CD4-positive, alpha-beta T cell treated with Interleukin-12 subunit alpha and Interleukin-12 subunit beta, for 1 hour (primary cell): ENCODE results near the gene UMPS.
"Not testable (repeated sequence)": the region's sequence is repeated elsewhere in the genome, so short reads cannot be mapped to it uniquely, and the experiment has no call there.

ENCODE experiments used
- DNase-seq: peaks from one replicate; pipeline ENCODE4 v3.0.0-alpha.2; 2020

The UMPS gene

DNA sequence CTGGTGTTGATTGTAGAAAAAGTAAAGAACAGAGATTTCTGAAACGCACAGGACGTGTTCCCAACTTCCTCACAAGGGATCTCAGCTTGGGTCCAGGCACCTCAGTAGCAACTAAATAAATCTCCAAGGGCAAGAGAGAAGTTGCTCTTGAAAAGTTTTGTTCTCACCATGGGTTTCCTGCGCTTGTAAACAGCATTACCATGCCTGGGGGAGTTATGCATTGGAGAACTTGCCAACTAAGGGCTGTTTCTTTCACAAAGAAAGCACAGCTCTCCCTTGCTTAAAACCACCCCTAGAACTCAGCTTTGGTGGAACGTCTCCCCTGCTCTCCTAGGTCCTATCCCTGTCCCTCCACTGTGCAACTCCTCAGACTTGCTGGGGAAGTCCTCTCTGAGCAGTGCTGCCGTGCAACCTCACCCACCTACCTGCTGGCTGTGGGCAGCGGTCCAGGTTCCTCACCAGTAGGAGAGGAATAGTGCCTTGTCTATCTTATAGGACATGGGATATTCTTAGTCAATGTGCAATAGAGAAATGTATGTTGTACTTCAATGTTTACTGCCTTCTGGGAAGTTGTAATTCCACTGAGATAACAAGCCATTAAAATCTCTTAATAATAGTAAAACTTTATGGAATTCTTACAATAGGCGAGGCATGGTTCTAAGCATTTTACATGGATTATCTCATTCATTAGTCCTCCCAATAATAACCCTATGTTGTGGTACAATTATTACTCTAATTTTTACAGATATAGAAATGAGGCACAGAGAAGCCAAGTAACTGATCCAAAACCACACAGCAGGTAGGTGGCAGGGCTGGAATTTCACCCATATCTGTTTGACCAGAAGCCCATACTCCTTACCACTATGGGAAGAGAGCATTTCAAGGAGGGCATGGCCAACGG is 51.5 kb downstream of the UMPS start:
- no peak for DNase-seq

DNA sequence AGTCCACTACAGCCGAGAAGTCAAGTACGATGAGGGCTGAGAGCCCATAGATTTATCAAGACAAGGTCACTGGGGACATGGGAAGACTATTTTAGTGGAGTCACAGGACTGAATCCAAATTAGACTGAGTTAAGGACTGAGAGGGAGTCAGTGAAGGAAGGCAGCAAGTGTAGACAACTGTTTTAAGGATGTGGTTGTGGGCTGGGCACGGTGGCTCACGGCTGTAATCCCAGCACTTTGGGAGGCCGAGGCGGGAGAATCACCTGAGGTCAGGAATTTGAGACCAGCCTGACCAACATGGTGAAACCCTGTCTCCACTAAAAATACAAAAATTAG is 52.1 kb downstream of the UMPS start:
- not testable (repeated sequence) for DNase-seq

DNA sequence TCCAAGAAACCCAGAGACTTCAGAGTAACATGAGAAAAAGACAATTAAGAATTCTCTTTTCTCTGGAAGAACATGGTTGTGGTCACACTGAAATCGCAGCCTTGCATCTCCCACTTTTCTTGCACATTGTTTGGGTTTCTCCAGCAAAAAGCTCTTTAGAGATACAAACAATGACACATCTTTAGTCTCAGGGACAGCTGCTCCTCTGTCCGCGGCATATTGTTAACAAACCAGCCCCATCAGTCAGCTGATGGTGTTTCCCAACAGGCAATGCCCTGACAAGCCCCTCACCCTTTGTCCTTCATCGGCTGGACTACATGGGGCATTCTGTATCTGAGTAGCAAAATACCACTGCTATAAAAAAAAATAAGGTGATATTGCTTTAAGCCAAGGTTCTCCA is 53.4 kb downstream of the UMPS start:
- no peak for DNase-seq

DNA sequence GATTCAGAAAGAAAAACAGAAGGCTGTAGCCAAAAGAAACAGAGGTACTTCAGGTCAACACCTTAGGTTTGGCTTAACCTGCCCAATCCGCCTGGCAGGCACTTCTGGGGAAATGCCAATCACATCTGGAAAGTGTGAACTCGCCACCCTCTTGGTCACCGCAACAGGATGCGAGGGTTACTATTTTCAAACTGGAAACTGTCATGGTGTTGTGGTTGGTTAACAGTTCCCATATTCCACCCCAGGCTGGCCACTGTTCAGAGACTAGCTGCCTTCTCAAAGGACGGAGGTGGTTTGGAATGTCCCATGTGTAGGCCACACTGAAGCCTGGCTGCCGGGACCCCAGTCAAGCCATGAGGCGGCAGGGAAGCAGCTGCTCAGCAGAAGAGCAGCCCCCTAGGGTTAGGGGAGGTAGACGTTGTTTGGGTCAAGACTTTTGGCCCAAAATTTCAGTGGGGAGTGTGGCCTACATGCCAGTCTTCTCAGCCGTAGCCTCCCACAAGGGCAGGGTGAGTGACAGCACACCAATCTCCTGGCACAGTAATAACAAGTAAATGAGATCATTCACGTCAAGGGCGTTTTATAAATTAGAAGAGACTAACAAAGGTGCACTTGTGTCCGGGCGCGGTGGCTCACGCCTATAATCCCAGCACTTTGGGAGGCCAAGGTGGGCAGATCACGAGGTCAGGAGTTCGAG is 54.6 kb downstream of the UMPS start:
- no peak for DNase-seq

DNA sequence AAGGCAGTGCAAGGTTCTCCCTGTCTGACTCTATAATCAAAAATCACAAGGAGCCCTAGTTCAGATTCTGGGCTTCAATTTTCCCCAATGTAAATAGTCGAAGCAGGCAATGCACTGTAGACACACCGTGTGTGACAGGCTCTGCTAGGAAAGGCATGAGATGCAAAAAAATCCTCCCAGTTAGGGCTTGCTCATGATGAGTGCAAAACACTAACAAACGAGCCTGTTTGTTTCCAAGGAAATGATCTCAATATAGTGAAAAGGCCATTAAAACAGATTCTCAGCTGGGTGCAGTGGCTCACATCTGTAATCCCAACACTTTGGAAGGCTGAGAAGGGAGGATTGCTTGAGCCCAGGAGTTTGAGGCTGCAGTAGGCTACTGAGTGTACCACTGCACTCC is 55.7 kb downstream of the UMPS start:
- no peak for DNase-seq

DNA sequence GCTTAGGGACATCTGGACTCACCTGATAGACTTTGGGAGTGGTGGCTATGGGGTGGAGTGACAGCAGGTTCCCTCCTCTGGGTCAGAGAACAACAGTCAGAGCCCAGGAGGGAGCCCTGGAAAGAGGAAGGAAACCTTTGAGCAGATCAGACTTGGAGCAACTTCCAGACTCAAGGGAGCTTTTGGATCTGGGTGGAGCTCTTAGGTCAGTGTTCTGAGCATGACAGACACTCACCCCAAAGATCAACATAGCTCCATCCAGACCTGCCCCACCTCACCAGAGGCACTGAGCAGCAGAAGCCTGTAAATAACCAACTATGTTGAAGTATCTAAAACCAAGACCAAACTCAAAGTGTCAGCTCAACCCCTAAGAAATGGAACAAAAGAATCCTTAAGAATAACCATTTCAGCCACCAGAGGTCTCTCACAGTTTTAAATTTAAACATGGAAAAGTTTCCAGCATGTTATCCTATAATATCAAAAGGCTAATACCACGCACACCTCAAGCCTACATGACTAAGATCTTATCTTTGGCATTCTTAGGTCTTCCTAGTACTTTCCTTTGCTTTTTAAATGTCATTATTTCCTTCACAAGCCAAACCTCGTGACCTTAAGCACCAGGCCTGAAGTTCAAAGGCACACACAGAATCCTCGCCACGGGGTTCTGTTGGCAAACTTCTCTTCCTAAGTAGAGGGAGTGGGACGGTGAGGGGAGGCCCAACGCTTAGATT is 56.4 kb downstream of the UMPS start:
- no peak for DNase-seq

DNA sequence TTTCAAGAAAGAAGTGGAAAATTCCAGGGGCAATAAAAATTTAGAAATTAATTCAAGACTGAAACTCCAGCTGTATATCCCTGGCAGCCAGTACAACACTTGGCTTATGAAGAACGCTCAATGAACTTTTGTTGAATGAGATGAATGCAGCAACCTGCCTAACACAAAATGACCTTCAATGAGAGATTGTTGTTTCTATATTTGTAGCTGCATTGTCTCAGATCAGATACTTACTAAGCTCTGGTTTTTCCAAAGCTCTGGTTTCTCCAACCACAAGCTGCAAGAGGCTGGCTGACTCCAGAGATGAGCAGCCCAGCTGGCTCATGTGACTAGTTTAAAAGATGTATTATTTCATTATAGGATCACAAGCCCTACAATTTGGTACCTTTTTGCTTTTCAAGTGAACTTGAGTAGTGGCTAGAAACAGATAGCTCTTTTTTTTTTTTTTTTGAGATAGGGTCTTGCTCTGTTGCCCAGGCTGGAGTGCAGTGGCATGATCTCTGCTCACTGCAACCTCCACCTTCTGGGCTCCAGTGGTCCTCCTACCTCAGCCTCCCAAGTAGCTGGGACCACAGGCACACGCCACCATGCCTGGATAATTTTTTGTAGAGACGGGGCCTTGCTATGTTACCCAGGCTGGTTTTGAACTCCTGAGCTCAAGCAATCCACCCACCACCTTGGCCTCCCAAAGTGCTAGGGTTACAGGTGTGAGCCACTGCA is 57.4 kb downstream of the UMPS start:
- no peak for DNase-seq

DNA sequence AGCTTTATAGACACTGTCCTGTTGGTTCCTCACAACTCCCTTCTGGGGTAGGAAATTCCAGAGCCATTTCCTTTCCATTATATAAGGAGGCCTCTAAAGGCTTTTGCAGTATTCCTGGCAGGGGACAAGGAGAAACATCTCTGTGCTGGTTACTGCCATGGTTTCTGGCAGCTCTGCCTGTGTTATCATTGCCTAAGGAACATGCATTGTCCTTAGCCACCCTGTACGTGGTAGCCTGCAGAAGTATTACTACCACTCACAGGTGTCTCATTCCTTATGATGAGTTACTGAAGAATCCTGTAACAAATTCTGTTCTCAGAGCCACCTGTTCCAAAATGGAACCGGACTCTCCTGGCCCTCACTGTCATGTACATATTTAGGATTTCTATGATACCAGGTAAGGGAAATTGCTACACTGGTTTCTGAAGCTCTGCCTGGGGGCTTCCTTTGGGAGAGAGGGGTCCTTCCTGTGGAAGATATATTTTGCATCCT is 58.0 kb downstream of the UMPS start:
- DNase-seq = no peak

DNA sequence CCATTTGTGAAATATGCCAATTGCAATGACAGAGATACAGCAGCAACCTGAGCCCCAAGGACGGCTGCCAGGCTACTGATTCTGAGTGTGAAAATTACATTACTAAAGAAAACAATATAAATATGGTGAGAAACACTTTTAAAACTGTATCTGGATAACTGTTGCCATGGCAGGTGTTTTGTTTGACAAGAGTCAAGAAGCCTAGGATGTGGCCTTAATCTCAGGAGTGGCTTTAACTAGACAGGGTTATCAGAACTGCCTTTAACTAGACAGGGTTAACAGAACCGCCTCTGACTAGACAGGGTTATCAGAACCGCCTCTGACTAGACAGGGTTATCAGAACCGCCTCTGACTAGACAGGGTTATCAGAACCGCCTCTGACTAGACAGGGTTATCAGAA is 58.9 kb downstream of the UMPS start:
- DNase-seq = not testable (repeated sequence)

DNA sequence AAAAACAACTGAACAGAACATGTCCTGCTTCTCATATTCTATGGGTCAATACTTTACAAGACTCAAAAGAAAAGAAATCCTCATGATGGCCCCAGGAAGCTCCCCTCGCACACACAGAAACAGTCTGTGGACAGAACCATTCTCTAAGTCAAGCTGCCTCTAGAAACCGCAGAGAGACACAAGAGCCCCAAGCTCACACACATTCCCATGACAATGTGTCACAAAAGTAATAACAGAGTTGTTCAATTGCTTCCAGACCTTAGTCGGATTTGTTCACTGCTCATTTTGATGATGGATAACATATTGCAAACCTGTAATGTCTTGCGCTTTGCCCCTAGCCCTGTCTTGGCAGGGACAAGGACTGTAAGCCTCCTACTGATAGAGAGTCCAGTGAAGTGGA is 60.9 kb downstream of the UMPS start:
- no peak for DNase-seq

DNA sequence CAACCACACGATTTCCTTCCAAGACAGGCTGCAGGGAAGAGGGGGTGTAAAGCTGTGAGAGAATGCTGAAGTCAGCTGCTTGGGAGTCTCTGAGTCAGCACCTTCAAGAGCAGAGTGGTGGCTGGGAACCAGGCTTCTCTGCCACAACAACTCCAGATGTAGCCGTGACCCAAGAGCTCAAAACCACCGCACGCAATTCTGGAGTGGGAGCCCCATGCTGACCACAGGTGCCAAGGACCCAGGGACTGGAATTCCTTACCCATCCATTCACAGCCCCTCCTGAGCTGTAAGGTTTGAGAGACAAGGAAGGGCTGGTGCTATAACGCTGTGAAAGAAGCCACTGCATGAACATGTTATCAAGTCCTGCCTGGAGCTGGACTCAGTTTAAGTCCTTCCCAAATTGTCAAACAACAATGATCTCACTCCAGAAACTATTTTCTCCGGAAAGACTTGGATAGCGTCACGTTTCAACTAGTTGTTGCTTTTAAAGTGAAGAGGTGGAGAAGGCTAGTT is 61.4 kb downstream of the UMPS start:
- no peak for DNase-seq

DNA sequence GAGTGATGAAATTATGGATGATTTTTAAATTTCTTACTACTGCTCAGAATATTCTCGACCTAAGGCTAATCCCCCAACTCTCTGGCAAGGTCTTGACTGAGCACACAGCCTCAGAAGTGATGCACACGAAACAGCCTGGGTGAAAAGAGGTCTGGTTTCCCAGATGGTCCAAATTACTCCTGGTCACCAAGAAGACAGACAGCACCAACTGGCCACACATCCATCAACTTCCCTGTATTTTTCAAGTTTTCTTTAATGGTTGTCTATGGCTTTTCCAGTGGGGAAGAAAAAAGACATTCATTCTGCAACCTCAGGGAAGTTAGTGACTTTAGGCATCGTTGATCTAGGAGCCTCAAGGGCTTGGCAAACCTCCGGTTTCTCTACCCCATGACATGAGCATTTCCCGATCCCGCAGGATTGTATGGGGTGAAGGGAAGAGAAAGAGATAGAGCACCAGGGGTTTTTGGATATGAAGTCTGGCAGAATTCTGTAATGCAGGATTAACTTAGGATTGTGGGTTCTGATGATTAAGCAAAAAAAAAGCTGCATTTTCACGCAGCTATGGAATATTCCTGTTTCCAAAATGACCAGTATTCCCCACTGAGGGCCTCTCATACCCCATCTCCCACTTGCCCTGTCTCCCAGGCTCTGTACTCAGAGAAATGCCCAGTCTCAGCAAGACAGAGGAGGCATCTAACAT is 62.2 kb downstream of the UMPS start:
- no peak for DNase-seq

DNA sequence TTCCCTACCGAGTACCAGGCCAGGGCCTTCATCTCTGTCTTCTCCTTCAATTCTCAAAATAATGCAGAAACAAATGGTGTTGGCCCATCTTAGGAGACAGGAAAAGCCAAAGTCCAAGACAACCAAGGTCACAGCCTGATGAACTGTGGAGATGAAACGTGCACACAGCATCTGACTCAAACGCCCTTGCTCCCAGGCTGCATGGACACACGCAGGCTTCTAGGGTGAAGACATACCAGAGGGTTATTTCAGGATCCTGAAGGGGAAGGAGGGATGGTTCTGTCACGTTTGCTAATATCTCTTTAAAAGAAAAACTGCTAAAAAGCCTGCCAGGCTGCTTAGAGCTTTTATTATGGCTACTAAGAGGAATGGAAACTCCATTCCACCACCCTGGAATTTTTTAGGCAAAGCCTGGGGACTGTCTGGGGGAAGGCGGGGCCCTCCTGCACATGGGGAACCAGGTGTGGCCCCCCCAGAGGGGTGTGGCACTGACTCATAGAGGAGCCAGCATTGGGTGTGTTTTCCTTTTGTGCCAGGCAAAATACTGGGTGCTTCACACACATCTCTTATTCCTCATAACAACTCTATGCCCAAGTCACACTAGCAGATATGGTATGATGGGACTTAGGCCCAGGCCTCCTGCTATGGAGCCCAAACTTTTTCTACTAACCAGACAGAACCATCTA is 62.9 kb downstream of the UMPS start:
- DNase-seq = no peak

DNA sequence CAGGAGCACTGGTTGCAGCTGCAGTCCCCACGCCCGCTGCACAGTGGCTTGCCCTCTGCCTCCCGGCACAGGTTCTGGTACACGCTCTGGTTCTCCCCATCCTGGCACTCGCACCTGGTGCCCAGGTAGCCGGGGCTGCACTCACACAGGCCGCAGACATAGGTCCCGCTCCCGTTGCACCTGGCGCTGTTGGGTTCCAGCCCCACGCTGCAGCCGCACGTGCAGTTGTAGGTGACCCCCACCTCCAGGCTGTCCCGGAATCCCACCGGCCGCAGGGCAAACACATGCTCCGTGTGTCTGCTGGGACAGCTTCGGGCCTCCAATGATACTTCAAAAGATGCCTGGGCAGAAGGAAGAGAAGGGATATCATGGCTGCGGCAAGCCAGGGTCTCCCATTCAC is 66.2 kb downstream of the UMPS start:
- DNase-seq = no peak

DNA sequence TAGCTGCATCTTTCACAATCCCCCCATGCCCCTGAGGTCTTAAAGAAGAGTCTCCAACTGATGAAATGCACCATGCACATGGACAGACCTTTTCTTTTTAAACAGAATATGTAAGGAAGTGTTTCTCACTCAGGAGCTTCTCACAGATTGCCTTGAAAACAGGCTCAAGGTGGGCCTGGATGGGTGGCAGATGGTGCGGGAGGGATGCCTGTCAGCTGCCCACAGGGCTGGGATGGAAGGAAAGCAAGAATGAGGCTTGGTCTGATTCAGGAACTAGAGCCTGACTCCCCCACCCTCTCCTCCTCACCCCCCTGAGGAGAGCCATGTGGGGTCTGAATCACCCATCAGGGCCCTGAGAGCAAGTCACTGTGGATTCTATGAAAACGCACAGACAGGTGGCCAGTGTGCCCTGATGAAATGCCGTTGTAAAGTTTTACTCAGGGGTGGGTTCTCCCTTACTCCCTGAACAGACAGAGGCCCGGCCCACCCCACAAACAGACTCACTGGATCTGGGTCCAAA is 67.2 kb downstream of the UMPS start:
- no peak for DNase-seq
